Smooth muscle cell (in vitro differentiated cells): ENCODE results near the gene COQ10B. TPM values are rescaled to one million over a fixed set of nuclear protein-coding genes. Genes with fewer than 3 reads are reported as not detected.

Experiments used
- DNase-seq: peaks from one replicate; lab custom pipeline; 2025; ENCODE audit not compliant: unreplicated experiment; lab: John Stamatoyannopoulos, UW
- H2AFZ ChIP-seq: fragments of 200-600 bp; sonication (generic); 2 replicates; pipeline ENCODE4 v1.6.0; 2016; ENCODE audit warnings: antibody characterized with exemption, low read depth, mild to moderate bottlenecking
- H3F3A ChIP-seq: fragments of 200-600 bp; sonication (generic); 2 replicates; pipeline ENCODE4 v1.6.0; 2017; ENCODE audit warnings: antibody characterized with exemption, low read depth
- H3K27ac ChIP-seq: fragments of 200-600 bp; sonication (generic); 2 replicates; pipeline ENCODE4 v1.5.1; 2016; ENCODE audit warnings: low read depth, mild to moderate bottlenecking
- H3K27me3 ChIP-seq: fragments of 200-600 bp; sonication (generic); 2 replicates; pipeline ENCODE4 v1.6.1; 2016; ENCODE audit warnings: low read depth, mild to moderate bottlenecking
- H3K36me3 ChIP-seq: fragments of 200-600 bp; sonication (generic); 2 replicates; pipeline ENCODE4 v1.5.1; 2016; ENCODE audit warnings: low read depth
- H3K4me1 ChIP-seq: fragments of 200-600 bp; sonication (generic); 2 replicates; pipeline ENCODE4 v1.5.1; 2016; ENCODE audit warnings: low read depth
- H3K4me2 ChIP-seq: fragments of 200-600 bp; sonication (generic); 2 replicates; pipeline ENCODE4 v1.6.0; 2016; ENCODE audit warnings: mild to moderate bottlenecking
- H3K4me3 ChIP-seq: fragments of 200-600 bp; sonication (generic); 2 replicates; pipeline ENCODE4 v1.5.1; 2016; ENCODE audit warnings: mild to moderate bottlenecking
- H3K79me2 ChIP-seq: fragments of 200-600 bp; sonication (generic); 2 replicates; pipeline ENCODE4 v1.6.0; 2016; ENCODE audit warnings: low read depth, mild to moderate bottlenecking
- H3K9ac ChIP-seq: fragments of 200-600 bp; sonication (generic); 2 replicates; pipeline ENCODE4 v1.6.0; 2016; ENCODE audit warnings: low read depth
- H3K9me3 ChIP-seq: fragments of 200-600 bp; sonication (generic); replicated peaks from 2 replicates; pipeline ENCODE4 v1.5.1; 2016; ENCODE audit warnings: low read depth
- H4K20me1 ChIP-seq: fragments of 200-600 bp; sonication (generic); 2 replicates; pipeline ENCODE4 v1.6.0; 2016; ENCODE audit warnings: low read depth
- CTCF ChIP-seq: fragments of 200-600 bp; sonication (generic); IDR thresholded peaks from 2 replicates; pipeline ENCODE4 v1.5.1; 2017; ENCODE audit warnings: borderline replicate concordance, mild to moderate bottlenecking, antibody characterized with exemption; ENCODE audit not compliant: insufficient read depth, poor library complexity, severe bottlenecking
- WGBS: methylation state at CpG from one replicate; pipeline ENCODE4 v1.1.7; 2016; ENCODE audit warnings: low lambda C conversion rate; 5-methylcytosine and 5-hydroxymethylcytosine counted together
- polyA plus RNA-seq: library from polyadenylated mRNA; unstranded; fragments of >200 nt; fragmentation: Nextera tagmentation; extraction: Ambion mirVana; gene quantifications from 2 replicates; pipeline ENCODE4 v1.2.1, GENCODE V29; 2016
- total RNA-seq: library from RNA; depleted of rRNA; stranded (reverse); fragments of >200 nt; gene quantifications from 2 replicates; pipeline ENCODE4 v1.2.3, GENCODE V29; 2014

The COQ10B gene
- total and polyA plus RNA-seq, 2 experiments from 2014 or later = 50.6 to 61.5 TPM

GRCh38 chr2:197498937-197499593 is 45.7 kb downstream of the COQ10B start:
- TF ChIP-seq CTCF = no peak
- DNase-seq = peak; percentile 33
- Histone ChIP-seq H2AFZ (no peak overlapping the region), H4K20me1 (peaks cover 38% of the 10 kb centered on the region), H3K4me3 (peak overlapping the region; percentile 86), H3K9ac (peak overlapping the region; percentile 92), H3K4me2 (peak overlapping the region; percentile 97), H3K27ac (peak overlapping the region; percentile 98), H3F3A (no peaks in the 10 kb centered on the region), H3K9me3 (no peaks in the 10 kb centered on the region), H3K4me1 (peaks cover 38% of the 10 kb centered on the region), H3K79me2 (peaks cover 88% of the 10 kb centered on the region), H3K27me3 (no peaks in the 10 kb centered on the region), H3K36me3 (peaks cover 17% of the 10 kb centered on the region)
- under 1% methylated on average over 43 of the region's 46 CpGs for whole genome bisulfite sequencing

- Histone ChIP-seq H3K4me2 (peak within 1 kb of the TSS; percentile 97), H2AFZ (peak within 1 kb of the TSS; percentile 10), H3K27ac (peak within 1 kb of the TSS; percentile 98), H4K20me1 (peaks cover 37% of the 10 kb centered on the region), H3K27me3 (no peaks in the 10 kb centered on the region), H3K9ac (peak within 1 kb of the TSS; percentile 92), H3K36me3 (peaks cover 9% of the 10 kb centered on the region), H3K4me3 (peak within 1 kb of the TSS; percentile 86), H3K79me2 (peaks cover 81% of the 10 kb centered on the region), H3K4me1 (peaks cover 38% of the 10 kb centered on the region), H3K9me3 (no peaks in the 10 kb centered on the region), H3F3A (no peaks in the 10 kb centered on the region)
- peak; percentile 94 for DNase-seq
- no peak for TF ChIP-seq CTCF
- 1% methylated on average over 89 of the region's 104 CpGs for WGBS
These were observed 46.5 kb downstream of the COQ10B start, which contains the start of the genes HSPD1 and HSPE1 for GRCh38 chr2:197499594-197500502. Gene HSPD1 (minus strand): TSS chr2:197499840. CDS start chr2:197498848, 992 bp downstream. Gene HSPE1 (plus strand): TSS chr2:197500379. CDS start chr2:197500437, 58 bp downstream.

GRCh38 chr2:197500503-197501131 is 47.3 kb downstream of the COQ10B start:
- Histone ChIP-seq H3K4me1 (peaks cover 38% of the 10 kb centered on the region), H3K27ac (peak overlapping the region; percentile 98), H3K79me2 (peaks cover 75% of the 10 kb centered on the region), H3K36me3 (peaks cover 9% of the 10 kb centered on the region), H2AFZ (peak overlapping the region; percentile 10), H3K9me3 (no peaks in the 10 kb centered on the region), H3K4me3 (peak overlapping the region; percentile 86), H4K20me1 (peaks cover 29% of the 10 kb centered on the region), H3K27me3 (no peaks in the 10 kb centered on the region), H3K4me2 (peak overlapping the region; percentile 97), H3K9ac (peak overlapping the region; percentile 92), H3F3A (no peaks in the 10 kb centered on the region)
- no peak for TF ChIP-seq CTCF
- WGBS = 1% methylated on average over 28 of the region's 30 CpGs
- DNase-seq = no peak
